SJCRH30 (cell line): ENCODE results near the gene BPIFB2. TPM values are rescaled to one million over a fixed set of nuclear protein-coding genes. Genes with fewer than 3 reads are reported as not detected.
A peak's percentile ranks its signal among the peaks of the same experiment; 100 is the strongest.

Source experiments
- DNase-seq, 2 experiments: peaks; one replicate each; pipeline ENCODE4 v3.0.0-alpha.2; 2015 to 2020
- H3K27ac ChIP-seq: fragments of 250-450 bp; sonication (Bioruptor Pico); 2 replicates; pipeline ENCODE4 v1.5.1; 2020; ENCODE audit warnings: mild to moderate bottlenecking, moderate library complexity
- H3K27me3 ChIP-seq: fragments of 250-450 bp; sonication (Bioruptor Pico); 2 replicates; pipeline ENCODE4 v1.5.1; 2020; ENCODE audit warnings: mild to moderate bottlenecking, moderate library complexity
- H3K36me3 ChIP-seq: fragments of 250-450 bp; sonication (Bioruptor Pico); 2 replicates; pipeline ENCODE4 v1.5.1; 2020; ENCODE audit warnings: mild to moderate bottlenecking, moderate library complexity
- H3K4me1 ChIP-seq: fragments of 250-450 bp; sonication (Bioruptor Pico); 2 replicates; pipeline ENCODE4 v1.5.1; 2020; ENCODE audit warnings: mild to moderate bottlenecking, moderate library complexity
- H3K4me3 ChIP-seq: fragments of 250-450 bp; sonication (Bioruptor Pico); 2 replicates; pipeline ENCODE4 v1.5.1; 2020; ENCODE audit warnings: mild to moderate bottlenecking, moderate library complexity
- H3K9me3 ChIP-seq: fragments of 250-450 bp; sonication (Bioruptor Pico); replicated peaks from 2 replicates; pipeline ENCODE4 v1.5.1; 2020; ENCODE audit warnings: mild to moderate bottlenecking, moderate library complexity
- total RNA-seq: library from RNA; depleted of rRNA; stranded (reverse); fragments of >200 nt; shearing (Covaris generic); gene quantifications from 2 replicates; pipeline ENCODE4 v1.2.3, GENCODE V29; 2014

The BPIFB2 gene
- total RNA-seq, 1 experiment from 2014 or later, result not detected

DNA sequence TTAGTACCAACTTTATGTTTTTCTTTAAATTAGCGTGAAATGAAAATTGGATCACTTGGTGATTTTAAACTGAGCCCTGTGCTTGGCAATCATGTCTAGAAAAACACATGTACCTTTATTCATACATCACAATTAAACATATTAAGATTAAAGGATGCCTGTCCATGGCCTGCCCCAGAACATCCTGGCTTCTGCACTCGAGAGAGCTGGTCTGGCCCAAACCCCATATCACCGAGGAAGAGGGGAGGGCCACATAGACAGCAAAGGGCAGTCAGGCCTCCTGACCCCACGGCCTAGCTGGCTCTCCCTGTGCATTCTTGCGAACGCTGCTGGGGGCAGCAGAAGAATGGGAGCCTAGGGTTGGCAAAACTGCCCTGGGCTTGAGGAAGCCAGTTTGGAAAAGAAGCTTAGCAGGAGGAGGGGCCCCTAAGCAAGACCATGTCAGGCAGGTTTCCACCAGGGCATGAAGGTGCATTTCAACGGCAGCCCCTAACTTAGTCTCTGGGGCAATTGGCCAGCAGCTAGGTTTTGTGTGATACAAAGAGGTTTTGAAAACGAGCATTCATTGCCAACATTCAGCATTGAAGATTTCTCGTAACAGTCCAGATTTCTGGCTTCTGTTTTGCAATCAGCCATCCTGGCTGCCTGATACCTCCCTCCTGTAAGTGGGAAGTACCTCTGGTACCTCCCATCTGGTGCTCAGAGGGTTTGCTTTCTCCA, 54.8 kb downstream of the BPIFB2 start:
- peak overlapping the region; percentile 76 for H3K27ac ChIP-seq
- H3K4me3 ChIP-seq, result no peak overlapping the region
- H3K9me3 ChIP-seq, result no peaks in the 10 kb centered on the region
- no peaks in the 10 kb centered on the region for H3K27me3 ChIP-seq
- peaks cover 30% of the 10 kb centered on the region for H3K4me1 ChIP-seq
- peak in 1 of 2 experiments; percentile 38 for DNase-seq
- H3K36me3 ChIP-seq, result no peaks in the 10 kb centered on the region

GRCh38 chr20:33062825-33063149, 55.3 kb downstream of the BPIFB2 start:
- H3K27me3 ChIP-seq, result no peaks in the 10 kb centered on the region
- peak overlapping the region; percentile 76; the same call in 1 of the 2 replicates for H3K27ac ChIP-seq
- no peaks in the 10 kb centered on the region for H3K9me3 ChIP-seq
- H3K36me3 ChIP-seq, result no peaks in the 10 kb centered on the region
- H3K4me1 ChIP-seq, result peaks cover 30% of the 10 kb centered on the region
- DNase-seq, result no peak
- H3K4me3 ChIP-seq, result no peak overlapping the region

GRCh38 chr20:33063271-33063670, 55.8 kb downstream of the BPIFB2 start:
- no peak overlapping the region for H3K4me3 ChIP-seq

DNA sequence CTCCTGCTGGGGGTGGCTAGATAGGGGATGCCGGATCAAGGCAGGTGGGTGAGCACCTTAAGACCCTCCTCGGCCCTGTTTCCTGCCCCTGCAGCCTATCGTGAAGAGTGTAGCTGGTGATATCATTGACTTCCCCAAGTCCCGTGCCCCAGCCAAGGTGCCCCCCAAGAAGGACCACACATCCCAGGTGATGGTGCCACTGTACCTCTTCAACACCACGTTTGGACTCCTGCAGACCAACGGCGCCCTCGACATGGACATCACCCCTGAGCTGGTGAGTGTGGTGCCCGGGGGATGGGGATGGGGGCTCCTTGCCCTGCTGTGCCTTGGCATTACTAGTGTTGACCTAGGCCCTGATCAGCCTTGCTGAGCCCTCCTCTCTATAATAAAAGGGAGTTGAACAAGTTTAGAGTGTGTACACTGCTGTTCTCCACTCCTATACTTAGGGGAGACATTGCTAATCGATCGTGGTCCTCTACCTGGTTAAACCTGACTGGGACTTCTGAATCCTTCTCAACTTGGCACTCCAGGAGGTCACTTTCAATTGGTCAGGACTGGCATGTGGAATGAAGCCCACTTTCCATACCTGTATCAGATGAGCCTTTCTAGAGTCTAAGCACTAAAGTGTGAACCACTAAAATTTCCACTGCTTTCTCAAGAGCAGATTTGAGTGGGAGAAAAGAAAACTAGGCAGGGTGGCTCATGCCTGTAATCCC, 57.2 kb downstream of the BPIFB2 start:
- DNase-seq, result no peak
- Histone ChIP-seq H3K4me3 (no peak overlapping the region), H3K9me3 (no peaks in the 10 kb centered on the region), H3K36me3 (no peaks in the 10 kb centered on the region), H3K27me3 (no peaks in the 10 kb centered on the region), H3K4me1 (peaks cover 30% of the 10 kb centered on the region), H3K27ac (no peak overlapping the region)

More at GRCh38 chr20:33063271-33063670, 55.8 kb downstream of the BPIFB2 start:
- peak overlapping the region; percentile 76; the same call in 1 of the 2 replicates for H3K27ac ChIP-seq
- H3K4me1 ChIP-seq, result peaks cover 30% of the 10 kb centered on the region
- no peaks in the 10 kb centered on the region for H3K36me3 ChIP-seq
- H3K9me3 ChIP-seq, result no peaks in the 10 kb centered on the region
- no peaks in the 10 kb centered on the region for H3K27me3 ChIP-seq
- DNase-seq, result peak; percentile 40 to 58

DNA sequence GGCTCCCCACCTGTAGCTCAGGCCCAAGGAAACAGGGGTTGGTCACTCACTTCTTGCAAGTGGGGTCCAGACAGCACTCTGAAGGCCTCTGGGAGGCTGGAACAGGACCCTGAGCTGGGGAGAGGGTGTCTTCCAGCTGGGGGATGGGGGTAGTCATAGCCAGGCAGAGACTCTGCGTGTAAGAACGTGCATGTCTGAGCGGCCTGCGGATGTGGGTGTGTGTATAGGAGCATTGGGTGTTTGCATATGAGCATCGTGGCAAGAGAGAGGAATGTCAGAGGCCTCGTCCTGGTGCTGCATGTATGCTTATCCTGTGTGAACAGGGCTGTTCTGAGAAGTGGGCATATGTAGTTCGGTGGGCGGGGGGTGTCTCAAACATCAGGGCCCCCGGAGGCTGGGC, 58.3 kb downstream of the BPIFB2 start:
- no peaks in the 10 kb centered on the region for H3K27me3 ChIP-seq
- no peaks in the 10 kb centered on the region for H3K36me3 ChIP-seq
- no peak for DNase-seq
- H3K4me3 ChIP-seq, result no peak overlapping the region
- no peak overlapping the region for H3K27ac ChIP-seq
- no peaks in the 10 kb centered on the region for H3K9me3 ChIP-seq
- H3K4me1 ChIP-seq, result peaks cover 29% of the 10 kb centered on the region

- H3K36me3 ChIP-seq, result no peaks in the 10 kb centered on the region
- no peak overlapping the region for H3K4me3 ChIP-seq
- H3K27ac ChIP-seq, result no peak overlapping the region
- DNase-seq, result no peak
- peaks cover 11% of the 10 kb centered on the region for H3K4me1 ChIP-seq
- H3K9me3 ChIP-seq, result 0 out of 2 replicates have a peak, but pooled peaks cover 2% of the 10 kb centered on the region
- H3K27me3 ChIP-seq, result no peaks in the 10 kb centered on the region
Observed at GRCh38 chr20:33067806-33068205, 60.3 kb downstream of the BPIFB2 start.

- Histone ChIP-seq H3K27ac (no peak overlapping the region), H3K27me3 (no peaks in the 10 kb centered on the region), H3K9me3 (0 out of 2 replicates have a peak, but pooled peaks cover 3% of the 10 kb centered on the region), H3K36me3 (no peaks in the 10 kb centered on the region), H3K4me1 (peaks cover 5% of the 10 kb centered on the region), H3K4me3 (no peak overlapping the region)
- DNase-seq, result no peak
Observed at GRCh38 chr20:33068251-33068939, 60.9 kb downstream of the BPIFB2 start.

DNA sequence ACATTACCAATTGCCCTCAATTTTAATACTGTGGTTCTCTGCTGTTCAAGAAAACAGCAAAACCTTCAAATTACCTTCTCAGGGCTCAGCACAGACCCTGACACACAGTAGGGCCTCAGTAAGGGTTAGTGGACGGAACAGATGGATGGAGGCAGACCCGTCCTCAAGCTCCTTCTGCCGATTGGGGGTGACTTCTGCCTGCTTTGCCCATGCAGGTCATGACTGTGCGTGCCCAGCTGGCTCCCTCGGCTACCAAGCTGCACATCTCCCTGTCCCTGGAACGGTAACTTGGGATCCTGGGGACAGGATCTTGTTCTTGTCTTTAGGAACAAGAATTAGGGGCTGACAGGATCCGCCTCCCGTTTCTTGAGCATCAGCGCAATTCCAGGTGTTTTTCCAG, 62.2 kb downstream of the BPIFB2 start:
- Histone ChIP-seq H3K4me1 (peaks cover 3% of the 10 kb centered on the region), H3K27ac (no peak overlapping the region), H3K36me3 (no peaks in the 10 kb centered on the region), H3K27me3 (no peaks in the 10 kb centered on the region), H3K4me3 (no peak overlapping the region), H3K9me3 (0 out of 2 replicates have a peak, but pooled peaks cover 3% of the 10 kb centered on the region)
- no peak for DNase-seq

DNA sequence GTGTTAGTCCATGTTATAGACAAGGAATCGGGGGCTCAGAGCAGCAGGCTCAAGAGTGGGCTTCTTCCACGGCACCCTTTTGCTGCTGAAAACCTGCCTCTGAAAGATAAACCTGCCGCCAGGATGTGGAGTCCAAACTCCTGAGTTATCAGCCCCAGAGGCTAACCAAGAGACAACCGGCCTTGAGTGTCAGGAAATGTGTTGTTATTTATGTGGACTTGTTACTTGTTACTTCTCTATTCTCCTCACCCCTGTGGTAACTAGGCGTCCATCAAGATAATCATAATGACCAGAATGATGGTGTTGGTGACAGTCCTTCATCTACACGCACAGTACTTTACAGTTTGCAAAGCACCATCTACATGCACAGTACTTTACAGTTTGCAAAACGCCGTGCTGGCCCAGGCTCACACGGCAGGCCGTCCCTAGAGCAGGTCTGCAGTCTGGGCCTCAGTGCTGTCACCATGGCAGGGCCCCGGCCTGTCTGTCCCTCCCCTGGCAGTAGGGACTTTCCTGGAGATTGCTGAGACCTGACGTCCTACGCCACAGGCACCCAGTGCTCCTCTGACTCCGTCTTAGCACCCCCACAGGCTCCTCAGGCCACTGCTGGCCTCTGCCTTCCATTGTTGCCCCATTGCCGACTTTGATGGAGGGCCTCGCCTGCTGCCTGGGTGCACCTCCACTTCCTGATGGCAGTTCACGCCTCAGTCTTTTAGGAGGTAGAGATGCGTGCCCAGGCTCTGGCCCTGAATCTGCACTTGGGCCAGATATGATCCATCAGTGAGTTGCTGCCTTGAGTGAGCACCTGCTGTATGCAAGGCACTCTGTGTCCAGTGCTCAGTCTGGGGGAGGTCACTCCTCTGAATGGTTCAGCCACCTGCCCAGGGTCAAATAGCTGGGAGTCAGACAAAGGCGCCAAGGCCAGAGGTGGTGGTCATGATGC, 62.9 kb downstream of the BPIFB2 start:
- Histone ChIP-seq H3K36me3 (no peaks in the 10 kb centered on the region), H3K4me3 (no peak overlapping the region), H3K27me3 (no peaks in the 10 kb centered on the region), H3K9me3 (0 out of 2 replicates have a peak, but pooled peaks cover 3% of the 10 kb centered on the region), H3K27ac (no peak overlapping the region), H3K4me1 (peaks cover 10% of the 10 kb centered on the region)
- DNase-seq, result no peak

DNA sequence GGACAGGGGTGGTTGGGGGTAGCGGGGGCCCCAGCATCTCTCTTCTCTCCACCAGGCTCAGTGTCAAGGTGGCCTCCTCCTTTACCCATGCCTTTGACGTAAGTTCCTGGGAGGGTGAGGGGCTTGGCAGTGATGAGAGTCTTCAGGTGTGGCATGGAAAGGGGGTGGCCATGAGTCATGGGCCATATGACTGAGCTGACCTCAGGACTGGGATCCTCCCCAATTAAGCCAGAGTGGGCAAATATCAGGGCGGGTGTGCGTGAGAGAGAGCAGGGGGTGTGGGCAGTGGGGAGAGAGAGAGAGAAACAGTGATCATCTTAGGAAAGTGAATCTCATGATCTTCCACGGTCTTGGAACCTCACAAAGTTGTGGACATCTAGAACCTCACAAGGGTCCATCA, 63.7 kb downstream of the BPIFB2 start:
- peaks cover 18% of the 10 kb centered on the region for H3K4me1 ChIP-seq
- 0 out of 2 replicates have a peak, but pooled peaks cover 3% of the 10 kb centered on the region for H3K9me3 ChIP-seq
- H3K27ac ChIP-seq, result no peak overlapping the region
- no peaks in the 10 kb centered on the region for H3K27me3 ChIP-seq
- DNase-seq, result no peak
- H3K4me3 ChIP-seq, result no peak overlapping the region
- no peaks in the 10 kb centered on the region for H3K36me3 ChIP-seq

DNA sequence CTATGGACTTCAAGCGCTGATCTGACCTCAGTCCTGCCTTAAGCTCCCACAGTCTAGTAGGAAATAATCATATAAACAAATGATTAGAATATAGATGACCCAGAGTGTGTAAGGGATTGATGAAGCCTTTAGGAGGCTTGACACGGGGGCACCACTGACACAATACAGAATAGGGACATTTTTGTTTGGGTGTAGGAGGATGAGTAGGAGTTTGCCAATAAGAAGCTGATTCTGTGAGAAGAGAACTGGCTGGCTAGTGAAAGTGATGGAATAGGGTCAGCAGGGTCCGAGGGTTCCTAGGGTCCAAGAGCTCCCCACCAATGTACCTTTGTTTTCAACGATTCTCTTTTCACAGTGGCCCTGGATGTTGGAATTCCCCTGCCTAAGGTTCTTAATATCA, 64.9 kb downstream of the BPIFB2 start:
- Histone ChIP-seq H3K27ac (no peak overlapping the region), H3K27me3 (no peaks in the 10 kb centered on the region), H3K9me3 (0 out of 2 replicates have a peak, but pooled peaks cover 3% of the 10 kb centered on the region)

DNA sequence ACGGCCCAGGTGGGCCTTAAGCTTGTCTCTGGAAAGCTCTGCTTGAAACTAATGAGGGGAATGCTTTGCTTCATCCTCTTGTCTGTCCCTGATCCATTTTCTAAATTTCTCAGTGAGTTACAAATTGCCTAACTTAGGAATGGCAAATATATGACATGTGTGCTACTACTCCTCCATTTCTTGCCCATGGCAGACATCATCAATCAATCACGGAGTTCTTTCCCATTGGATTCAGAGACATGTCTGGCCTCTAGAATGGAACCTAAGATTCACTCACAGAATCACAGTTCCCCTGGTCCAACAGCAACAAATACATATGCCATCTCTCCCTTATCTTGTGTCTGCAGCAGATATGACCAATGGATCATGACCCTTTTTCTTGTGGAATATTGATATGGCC, 65.3 kb downstream of the BPIFB2 start:
- Histone ChIP-seq H3K27me3 (no peaks in the 10 kb centered on the region), H3K27ac (no peak overlapping the region), H3K9me3 (0 out of 2 replicates have a peak, but pooled peaks cover 3% of the 10 kb centered on the region), H3K4me3 (no peak overlapping the region), H3K4me1 (peaks cover 25% of the 10 kb centered on the region), H3K36me3 (no peaks in the 10 kb centered on the region)
- no peak for DNase-seq

More for the DNA sequence above, 64.9 kb downstream of the BPIFB2 start:
- no peak overlapping the region for H3K4me3 ChIP-seq
- H3K36me3 ChIP-seq, result no peaks in the 10 kb centered on the region
- H3K4me1 ChIP-seq, result peaks cover 25% of the 10 kb centered on the region
- no peak for DNase-seq
